LNCAP (cell line): ENCODE results near the gene GOLGA7B.

Experiments used
- CTCF ChIP-seq: fragments of 450-650 bp; IDR thresholded peaks from 2 replicates; pipeline ENCODE4 v1.5.1; 2017; ENCODE audit warnings: mild to moderate bottlenecking

GOLGA7B gene

GRCh38 chr10:97823734-97824133 is 25.9 kb upstream of the GOLGA7B start:
- no peak for TF ChIP-seq CTCF

GRCh38 chr10:97825020-97825760 is 24.5 kb upstream of the GOLGA7B start:
- no peak for TF ChIP-seq CTCF

- no peak for TF ChIP-seq CTCF
Measured at GRCh38 chr10:97826892-97827291, 22.8 kb upstream of the GOLGA7B start.

GRCh38 chr10:97827702-97828291 is 21.8 kb upstream of the GOLGA7B start:
- TF ChIP-seq CTCF = no peak

- no peak for TF ChIP-seq CTCF
Measured at GRCh38 chr10:97828721-97829120, 20.9 kb upstream of the GOLGA7B start.

GRCh38 chr10:97830064-97830463 is 19.6 kb upstream of the GOLGA7B start:
- TF ChIP-seq CTCF = no peak

GRCh38 chr10:97831259-97831658 is 18.4 kb upstream of the GOLGA7B start:
- no peak for TF ChIP-seq CTCF

GRCh38 chr10:97836446-97836845 is 13.2 kb upstream of the GOLGA7B start:
- TF ChIP-seq CTCF = no peak
